GM10266 (cell line): Measurements from ENCODE around the gene MTF1.
"Not testable (repeated sequence)": the region's sequence is repeated elsewhere in the genome, so short reads cannot be mapped to it uniquely, and the experiment has no call there.

Source experiments
- DNase-seq: peaks from one replicate; pipeline ENCODE4 v3.0.0; 2012; ENCODE audit errors: extremely low spot score
- CTCF ChIP-seq: IDR thresholded peaks from 2 replicates; pipeline ENCODE4 v1.5.1; 2012; ENCODE audit warnings: mild to moderate bottlenecking, low read depth; ENCODE audit not compliant: control insufficient read depth, insufficient read depth; ENCODE audit errors: missing control alignments

The MTF1 gene

DNA sequence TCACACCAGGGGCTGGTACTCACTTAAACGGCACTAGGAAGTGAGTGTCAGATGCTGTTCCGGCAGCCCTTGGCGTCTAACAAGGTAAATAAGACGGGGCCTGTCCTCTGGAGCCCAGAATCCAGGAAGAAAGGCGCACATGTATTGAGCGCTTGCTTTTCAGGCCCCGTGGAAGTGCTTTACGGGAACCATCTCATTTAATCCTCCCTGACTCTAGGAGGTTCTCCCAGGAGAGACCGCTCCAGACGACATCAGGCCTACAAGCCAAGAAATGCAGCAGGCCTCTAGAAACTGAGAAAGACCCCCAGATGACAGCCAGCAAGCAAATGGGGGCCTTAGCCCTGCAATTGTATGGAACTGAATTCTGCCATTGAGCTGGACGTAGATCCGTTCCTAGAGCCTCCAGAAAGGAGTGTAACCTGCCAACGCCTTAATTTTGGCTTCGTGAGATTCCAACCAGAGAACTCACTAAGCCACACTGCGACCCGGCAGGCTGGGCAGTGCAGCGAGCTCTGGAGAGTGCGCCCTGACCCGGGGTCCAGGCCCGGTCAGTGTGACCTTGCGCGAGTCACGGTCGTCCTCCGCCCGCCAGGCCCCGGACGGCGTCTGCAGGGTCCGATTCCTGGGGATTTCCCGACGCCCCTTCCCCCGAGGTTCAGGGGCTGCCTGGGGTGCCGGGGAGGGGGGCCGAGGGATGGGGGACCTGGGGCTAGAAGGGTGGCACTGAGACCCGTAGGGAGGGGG is 66.3 kb downstream of the MTF1 start:
- no peak for TF ChIP-seq CTCF
- DNase-seq: no peak

DNA sequence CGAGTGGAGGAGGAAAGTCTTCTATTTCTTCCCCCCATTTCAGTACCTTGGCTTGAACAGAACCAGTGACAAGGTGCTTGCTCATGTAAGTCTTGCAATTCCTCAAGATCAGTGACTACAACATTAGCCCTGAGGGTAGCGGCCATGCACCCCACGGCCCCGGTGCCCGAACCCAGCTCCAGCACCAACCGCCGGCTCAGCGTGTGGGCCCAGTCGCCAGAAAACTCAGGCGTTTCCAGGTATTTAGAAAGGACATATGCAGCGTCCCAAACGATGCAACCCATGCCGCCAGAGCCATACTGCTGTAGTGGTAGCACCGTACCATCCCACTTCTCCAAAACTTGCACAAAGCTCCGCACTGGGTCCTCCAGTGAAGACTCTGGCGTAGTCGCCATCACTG is 76.9 kb downstream of the MTF1 start:
- DNase-seq: no peak
- TF ChIP-seq CTCF: no peak

DNA sequence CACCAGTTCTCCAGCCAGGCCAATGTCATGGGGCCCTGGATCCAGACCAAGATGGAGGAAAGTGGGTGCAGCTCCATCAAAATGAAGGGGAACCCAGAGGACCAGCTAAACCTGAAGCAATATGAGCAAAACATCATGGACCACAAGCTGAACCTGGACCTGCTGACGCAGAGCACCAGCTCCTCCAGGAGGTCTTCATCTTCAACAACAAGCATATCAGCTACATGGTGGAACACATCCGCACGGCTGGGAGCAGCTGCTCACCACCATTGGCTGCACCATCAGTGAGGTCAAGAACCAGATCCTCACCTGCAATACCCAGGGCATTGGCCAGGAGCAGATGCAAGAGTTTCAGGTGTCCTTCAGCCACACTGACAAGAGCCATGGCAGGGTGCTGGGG is 80.7 kb downstream of the MTF1 start:
- no peak for TF ChIP-seq CTCF
- no peak for DNase-seq

DNA sequence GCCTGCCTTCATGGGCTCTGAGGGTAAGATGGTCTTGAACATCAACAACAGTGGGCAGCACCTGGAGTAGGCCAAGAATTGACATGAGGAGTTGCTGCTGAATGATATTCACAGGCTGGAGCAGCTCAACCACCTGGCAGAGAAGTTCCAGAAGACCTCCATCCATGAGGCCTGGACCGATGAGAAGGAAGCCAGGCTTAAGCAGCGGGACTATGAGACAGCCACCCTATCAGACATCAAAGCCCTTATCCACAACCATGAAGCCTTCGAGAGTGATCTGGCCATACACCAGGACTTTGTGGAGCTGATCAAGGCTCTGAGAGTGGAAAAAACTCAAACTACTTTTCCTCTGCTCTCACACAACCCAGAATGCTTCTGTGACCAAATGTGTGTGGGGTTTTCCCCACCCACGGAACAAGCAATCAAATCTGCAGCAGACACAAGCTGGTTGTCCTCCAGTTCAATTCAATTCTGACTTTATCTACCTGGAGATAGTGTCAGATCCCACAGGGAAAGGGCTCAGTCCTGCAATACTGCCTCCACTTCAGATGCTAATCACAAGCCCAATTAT is 82.4 kb downstream of the MTF1 start:
- no peak for TF ChIP-seq CTCF
- DNase-seq: no peak

DNA sequence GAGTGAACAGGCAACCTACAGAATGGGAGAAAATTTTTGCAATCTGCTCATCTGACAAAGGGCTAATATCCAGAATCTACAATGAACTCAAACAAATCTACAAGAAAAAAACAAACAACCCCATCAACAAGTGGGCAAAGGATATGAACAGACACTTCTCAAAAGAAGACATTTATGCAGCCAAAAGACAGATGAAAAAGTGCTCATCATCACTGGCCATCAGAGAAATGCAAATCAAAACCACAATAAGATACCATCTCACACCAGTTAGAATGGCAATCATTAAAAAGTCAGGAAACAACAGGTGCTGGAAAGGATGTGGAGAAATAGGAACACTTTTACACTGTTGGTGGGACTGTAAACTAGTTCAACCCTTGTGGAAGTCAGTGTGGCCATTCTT is 88.0 kb downstream of the MTF1 start:
- DNase-seq: not testable (repeated sequence)

GRCh38 chr1:37767488-37767887 is 91.9 kb downstream of the MTF1 start:
- TF ChIP-seq CTCF: no peak
- no peak for DNase-seq

DNA sequence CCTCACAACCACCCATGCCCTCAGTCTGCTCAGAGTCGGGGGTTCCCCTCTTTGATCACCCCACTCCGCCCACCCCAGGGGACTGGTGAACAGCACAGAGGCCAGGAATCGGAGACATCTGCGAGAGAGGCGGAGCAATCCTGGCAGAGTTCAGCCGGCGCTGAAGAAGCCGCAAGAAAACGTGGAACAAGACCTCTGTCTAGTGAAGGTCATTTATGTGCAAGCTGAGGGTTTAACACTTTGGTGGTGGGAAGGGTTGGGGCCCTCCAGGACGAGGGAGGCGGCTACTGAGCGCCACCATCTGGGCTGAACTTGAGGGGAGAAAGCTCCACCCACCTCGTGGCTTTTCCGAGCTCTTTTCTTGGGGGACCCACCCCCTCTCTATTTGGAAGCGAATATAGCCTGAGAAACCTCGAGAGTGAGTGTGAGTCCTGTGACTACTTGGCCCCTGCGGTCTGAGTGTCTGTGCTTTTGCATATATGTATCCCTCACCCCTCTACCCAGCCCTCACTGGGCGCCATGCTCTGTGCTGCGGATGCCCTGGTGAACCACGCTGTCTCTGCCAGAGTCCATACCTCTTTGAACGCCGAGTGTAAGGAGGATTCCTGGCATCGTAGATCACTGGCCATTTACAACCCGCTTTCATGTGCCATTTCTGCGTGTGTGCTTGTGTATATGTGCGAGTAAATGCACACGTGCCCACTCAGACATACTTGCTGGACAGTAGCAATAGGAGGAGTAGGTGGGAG is 93.3 kb downstream of the MTF1 start:
- TF ChIP-seq CTCF: peak; percentile 34
- DNase-seq: peak; percentile 58
